Measurements from ENCODE around the gene TAF9B.
"Not testable (repeated sequence)": the region's sequence is repeated elsewhere in the genome, so short reads cannot be mapped to it uniquely, and the experiment has no call there.

Gene TAF9B

DNA sequence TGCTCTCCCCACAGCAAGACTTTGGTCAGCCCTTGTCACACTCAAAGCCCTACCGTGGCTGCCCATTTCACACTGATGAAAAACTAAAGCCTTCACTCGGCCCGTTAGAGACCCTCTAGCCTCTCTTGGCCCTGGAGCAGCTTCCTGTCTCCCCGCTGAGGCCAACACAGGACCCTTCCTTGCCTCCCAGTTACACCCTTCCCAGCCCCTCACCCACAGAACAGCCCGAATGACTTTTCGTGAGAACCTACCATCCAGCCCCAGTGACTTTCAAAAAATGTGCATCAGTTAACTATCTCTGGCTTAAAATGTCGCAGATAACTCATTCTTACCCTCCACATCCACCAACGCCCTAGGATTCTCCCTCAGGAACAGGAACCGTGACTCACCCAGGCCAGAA is 756 bp upstream of the TAF9B start:
- no peak overlapping the region for H3K4me3 ChIP-seq (replicated peaks; ENCODE audit: low read depth, low read length)
- TF ChIP-seq, protein P1, sequence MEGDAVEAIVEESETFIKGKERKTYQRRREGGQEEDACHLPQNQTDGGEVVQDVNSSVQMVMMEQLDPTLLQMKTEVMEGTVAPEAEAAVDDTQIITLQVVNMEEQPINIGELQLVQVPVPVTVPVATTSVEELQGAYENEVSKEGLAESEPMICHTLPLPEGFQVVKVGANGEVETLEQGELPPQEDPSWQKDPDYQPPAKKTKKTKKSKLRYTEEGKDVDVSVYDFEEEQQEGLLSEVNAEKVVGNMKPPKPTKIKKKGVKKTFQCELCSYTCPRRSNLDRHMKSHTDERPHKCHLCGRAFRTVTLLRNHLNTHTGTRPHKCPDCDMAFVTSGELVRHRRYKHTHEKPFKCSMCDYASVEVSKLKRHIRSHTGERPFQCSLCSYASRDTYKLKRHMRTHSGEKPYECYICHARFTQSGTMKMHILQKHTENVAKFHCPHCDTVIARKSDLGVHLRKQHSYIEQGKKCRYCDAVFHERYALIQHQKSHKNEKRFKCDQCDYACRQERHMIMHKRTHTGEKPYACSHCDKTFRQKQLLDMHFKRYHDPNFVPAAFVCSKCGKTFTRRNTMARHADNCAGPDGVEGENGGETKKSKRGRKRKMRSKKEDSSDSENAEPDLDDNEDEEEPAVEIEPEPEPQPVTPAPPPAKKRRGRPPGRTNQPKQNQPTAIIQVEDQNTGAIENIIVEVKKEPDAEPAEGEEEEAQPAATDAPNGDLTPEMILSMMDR (IDR thresholded peaks at IDR 0.05; ENCODE audit: low read depth, low read length, missing control alignments) = no peak
- DNase-seq (ENCODE audit: extremely low read depth, low read depth) = no peak

DNA sequence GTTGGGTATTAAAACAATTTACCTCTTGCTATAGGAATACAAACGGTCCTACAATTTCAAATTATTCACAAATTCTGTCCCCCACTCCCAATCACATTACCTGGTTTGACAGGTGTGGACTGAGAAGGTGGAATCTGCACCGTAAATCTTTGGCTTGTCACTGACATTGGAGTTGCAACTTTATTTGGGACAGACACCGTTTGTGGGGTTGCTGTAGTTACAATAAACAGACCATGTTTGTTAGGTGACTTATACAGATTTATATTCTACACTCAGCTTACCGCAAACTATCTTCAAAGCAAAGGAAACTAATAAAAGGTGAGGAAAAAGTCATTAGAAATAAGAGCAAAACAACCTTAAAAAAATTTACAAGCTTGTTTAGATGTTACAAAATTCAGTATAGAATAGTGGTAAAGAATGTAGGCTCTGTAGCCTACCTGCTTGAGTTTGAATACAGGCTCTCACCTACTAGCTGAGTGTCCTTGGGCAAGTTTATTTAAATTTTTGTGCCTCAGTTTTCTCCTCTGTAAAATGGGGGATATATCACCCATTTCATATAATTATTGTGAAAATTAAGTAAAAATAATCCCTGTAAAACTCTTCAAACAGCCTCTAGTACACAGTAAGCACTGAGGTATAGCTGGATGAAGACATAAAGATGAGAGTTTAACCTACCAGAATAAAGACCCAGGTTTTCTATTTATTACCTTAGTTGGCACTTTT is 6.1 kb downstream of the TAF9B start:
- DNase-seq (ENCODE audit: extremely low read depth, low read depth) = no peak
- TF ChIP-seq, protein P1 (IDR thresholded peaks at IDR 0.05; ENCODE audit: low read depth, low read length, missing control alignments) = no peak
- no peak overlapping the region for H3K4me3 ChIP-seq (replicated peaks; ENCODE audit: low read depth, low read length)

DNA sequence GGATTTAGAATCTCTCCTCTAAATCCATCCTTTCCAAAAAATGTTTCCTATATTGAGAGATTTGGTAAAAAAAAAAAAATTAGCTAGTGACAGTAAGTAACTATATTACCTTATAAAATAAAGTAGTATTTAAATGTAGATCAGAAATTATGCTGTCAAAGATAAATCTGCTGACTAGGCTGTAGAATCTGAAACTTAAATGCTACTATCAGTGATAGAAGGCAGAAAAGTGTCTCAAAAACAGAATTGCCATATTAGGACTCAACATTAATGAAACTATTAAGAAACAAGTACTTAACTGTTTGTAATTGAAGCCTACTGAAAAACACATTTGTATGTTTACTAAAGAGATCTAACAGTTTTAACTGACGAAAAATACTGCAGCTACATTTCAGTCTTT is 8.3 kb downstream of the TAF9B start:
- TF ChIP-seq, protein P1 (IDR thresholded peaks at IDR 0.05; ENCODE audit: low read depth, low read length, missing control alignments) = no peak
- DNase-seq (ENCODE audit: extremely low read depth, low read depth) = no peak
- H3K4me3 ChIP-seq (replicated peaks; ENCODE audit: low read depth, low read length) = no peak overlapping the region

DNA sequence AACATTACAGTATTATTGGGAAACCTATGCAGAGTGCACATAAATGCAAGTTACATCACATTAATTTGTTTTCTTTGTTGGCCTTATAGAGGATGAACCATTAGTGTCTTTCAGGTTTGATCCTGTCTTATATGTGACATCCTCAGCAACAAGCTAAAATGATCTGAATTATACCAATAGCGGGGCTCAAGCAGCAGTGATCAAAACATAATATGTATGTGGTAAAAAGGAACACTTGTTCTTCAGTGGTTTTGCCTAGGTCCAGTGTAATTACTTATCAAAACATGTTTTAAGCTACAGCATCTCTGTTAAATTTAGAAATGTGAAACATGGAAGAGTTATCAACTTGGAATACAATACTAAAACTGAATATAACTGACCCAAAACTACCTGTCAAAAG is 9.1 kb downstream of the TAF9B start:
- no peak for DNase-seq (ENCODE audit: extremely low read depth, low read depth)
- TF ChIP-seq, protein P1 (IDR thresholded peaks at IDR 0.05; ENCODE audit: low read depth, low read length, missing control alignments) = no peak
- H3K4me3 ChIP-seq (replicated peaks; ENCODE audit: low read depth, low read length) = no peak overlapping the region

DNA sequence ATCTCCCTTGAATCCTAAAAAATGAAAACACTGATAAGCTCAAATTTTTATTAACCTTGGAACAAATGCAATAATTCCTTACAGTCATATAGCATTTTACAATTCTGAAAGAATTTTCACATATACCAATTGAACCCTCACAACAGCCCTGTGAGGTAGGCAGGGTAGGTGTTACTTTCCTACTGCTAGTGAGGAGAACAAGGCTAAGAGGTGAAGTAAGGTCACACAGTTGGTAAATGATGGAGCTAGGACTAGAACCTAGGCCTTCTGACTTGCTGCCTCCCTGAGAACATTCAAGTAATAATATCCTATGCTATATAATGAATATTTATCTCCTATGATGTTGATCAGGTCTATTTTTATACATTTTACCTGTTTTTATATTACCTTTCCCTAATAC is 9.7 kb downstream of the TAF9B start:
- DNase-seq (ENCODE audit: extremely low read depth, low read depth) = no peak
- TF ChIP-seq, protein P1 (IDR thresholded peaks at IDR 0.05; ENCODE audit: low read depth, low read length, missing control alignments) = no peak
- H3K4me3 ChIP-seq (replicated peaks; ENCODE audit: low read depth, low read length) = no peak overlapping the region

DNA sequence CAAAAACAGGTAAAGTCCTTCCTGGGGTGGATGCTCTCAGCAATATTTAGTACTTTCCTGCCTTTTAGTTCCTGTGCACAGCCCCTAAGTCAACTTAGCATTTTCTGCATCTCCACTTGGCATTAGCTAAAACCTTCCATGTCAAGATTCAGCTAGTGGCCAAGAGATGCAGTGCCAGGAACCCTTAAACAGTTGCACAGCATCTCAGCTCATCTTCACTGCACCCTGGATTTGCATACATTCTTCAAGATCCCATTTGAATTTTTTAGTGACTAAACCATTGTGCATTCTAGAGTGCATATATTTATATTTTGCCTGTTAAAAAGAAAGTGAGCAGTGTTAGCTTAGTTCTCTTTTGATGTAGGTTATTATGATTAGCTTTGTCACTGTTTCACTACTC is 13.7 kb downstream of the TAF9B start:
- DNase-seq (ENCODE audit: extremely low read depth, low read depth); H3K4me3 ChIP-seq (replicated peaks; ENCODE audit: low read depth, low read length): not testable (repeated sequence)

DNA sequence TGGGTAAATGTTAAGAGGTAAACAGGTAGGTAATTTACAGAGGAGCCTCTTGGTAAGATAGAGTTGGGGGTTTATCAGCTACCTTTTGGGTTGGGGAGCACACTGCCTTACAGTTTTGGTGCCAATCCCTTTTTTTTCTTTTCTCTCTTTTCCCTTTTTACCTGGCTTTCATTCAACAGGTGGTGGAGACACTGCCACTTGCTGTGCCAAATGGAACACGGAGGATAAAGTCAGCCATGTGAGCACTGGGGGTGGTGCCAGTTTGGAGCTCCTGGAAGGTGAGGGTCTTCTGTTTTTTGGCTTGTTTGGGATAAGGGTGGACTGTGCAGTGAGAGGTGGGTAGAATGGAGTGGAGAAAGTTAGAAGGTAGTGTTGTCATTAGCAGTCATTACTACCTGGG is 14.3 kb downstream of the TAF9B start:
- no peak for DNase-seq (ENCODE audit: extremely low read depth, low read depth)
- no peak overlapping the region for H3K4me3 ChIP-seq (replicated peaks; ENCODE audit: low read depth, low read length)
- TF ChIP-seq, protein P1 (IDR thresholded peaks at IDR 0.05; ENCODE audit: low read depth, low read length, missing control alignments) = no peak
